ENCODE results near the gene ASPHD2.

- peak in 1 of 6 experiments; percentile 18 for TF ChIP-seq CTCF (IDR thresholded peaks at IDR 0.05)
- peak; percentile 8 to 89 for TF ChIP-seq POLR2A (IDR thresholded peaks at IDR 0.05)
Measured at GRCh38 chr22:26483439-26484359, 54.6 kb downstream of the ASPHD2 start, which contains the start of the genes HPS4 and SRRD.
